CD4-positive, alpha-beta T cell treated with Interferon gamma for 1 hour (primary cell): ENCODE measurements around the gene HOMER2.
"Not testable (repeated sequence)": the region's sequence is repeated elsewhere in the genome, so short reads cannot be mapped to it uniquely, and the experiment has no call there.

ENCODE experiments used
- DNase-seq: peaks from one replicate; pipeline ENCODE4 v3.0.0-alpha.2; 2020

HOMER2 gene

GRCh38 chr15:82923744-82924143 is 28.8 kb downstream of the HOMER2 start:
- DNase-seq = no peak

GRCh38 chr15:82922737-82923136 is 29.8 kb downstream of the HOMER2 start:
- no peak for DNase-seq

GRCh38 chr15:82921939-82922338 is 30.6 kb downstream of the HOMER2 start:
- no peak for DNase-seq

- DNase-seq = no peak
Observed at GRCh38 chr15:82921242-82921641, 31.3 kb downstream of the HOMER2 start.

- no peak for DNase-seq
Observed at GRCh38 chr15:82919231-82919886, 33.2 kb downstream of the HOMER2 start.

- DNase-seq = no peak
Observed at GRCh38 chr15:82918607-82919230, 33.8 kb downstream of the HOMER2 start.

- no peak for DNase-seq
Observed at GRCh38 chr15:82918162-82918561, 34.4 kb downstream of the HOMER2 start.

- no peak for DNase-seq
Observed at GRCh38 chr15:82917249-82917648, 35.3 kb downstream of the HOMER2 start.

GRCh38 chr15:82916161-82916952 is 36.2 kb downstream of the HOMER2 start:
- no peak for DNase-seq

- DNase-seq = no peak
Observed at GRCh38 chr15:82914396-82914795, 38.1 kb downstream of the HOMER2 start.

- DNase-seq = no peak
Observed at GRCh38 chr15:82911458-82911857, 41.1 kb downstream of the HOMER2 start.

GRCh38 chr15:82910721-82911120 is 41.8 kb downstream of the HOMER2 start:
- DNase-seq = no peak

- DNase-seq = no peak
Observed at GRCh38 chr15:82909080-82909815, 43.3 kb downstream of the HOMER2 start.

- no peak for DNase-seq
Observed at GRCh38 chr15:82907350-82907749, 45.2 kb downstream of the HOMER2 start.

GRCh38 chr15:82904574-82904973 is 47.9 kb downstream of the HOMER2 start:
- no peak for DNase-seq

GRCh38 chr15:82903511-82903910 is 49.0 kb downstream of the HOMER2 start:
- DNase-seq = no peak

GRCh38 chr15:82901114-82901805 is 51.3 kb downstream of the HOMER2 start:
- no peak for DNase-seq

GRCh38 chr15:82900511-82901060 is 51.9 kb downstream of the HOMER2 start:
- no peak for DNase-seq

- no peak for DNase-seq
Observed at GRCh38 chr15:82898961-82899360, 53.6 kb downstream of the HOMER2 start.

GRCh38 chr15:82895983-82896382 is 56.5 kb downstream of the HOMER2 start:
- no peak for DNase-seq

GRCh38 chr15:82894971-82895520 is 57.5 kb downstream of the HOMER2 start:
- DNase-seq = no peak

- not testable (repeated sequence) for DNase-seq
Observed at GRCh38 chr15:82893473-82893872, 59.0 kb downstream of the HOMER2 start.
